Measurements from ENCODE around the gene IFNA4.
"Not testable (repeated sequence)": the region's sequence is repeated elsewhere in the genome, so short reads cannot be mapped to it uniquely, and the experiment has no call there.

The IFNA4 gene

DNA sequence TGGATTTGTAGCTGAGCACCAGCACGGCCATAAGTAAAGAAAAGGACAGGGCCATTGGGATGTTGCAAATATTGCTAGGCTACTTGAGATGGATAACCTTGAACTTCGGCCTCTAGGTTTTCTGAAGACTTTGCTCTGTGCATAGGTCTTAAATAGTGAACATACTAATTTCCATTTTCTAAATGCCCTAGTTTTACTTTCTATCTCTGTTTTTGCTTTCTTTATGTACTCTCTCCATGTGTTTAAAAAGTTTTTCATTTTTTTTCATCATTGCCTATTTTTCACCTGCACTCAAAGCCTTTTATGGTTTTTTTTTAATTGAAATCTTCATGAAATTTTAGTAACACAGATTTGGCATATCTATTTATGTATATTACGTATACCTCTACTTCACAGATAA is 19.7 kb upstream of the IFNA4 start, which contains the start of gene IFNA10:
IFNA10 (minus strand) TSS at position 101 of the 400 bp plus-strand sequence; CDS start at position 55, 46 bp downstream.
- not testable (repeated sequence) for H3K36me3 ChIP-seq (ENCODE audit: control insufficient read depth, insufficient read depth, low read length); H3K4me1 ChIP-seq (ENCODE audit: control insufficient read depth, insufficient read depth, low read length); H3K4me3 ChIP-seq (ENCODE audit: low read depth, low read length); H3K27me3 ChIP-seq (ENCODE audit: control insufficient read depth, insufficient read depth, low read length); H3K9ac ChIP-seq (ENCODE audit: low read depth, low read length); H3K9me3 ChIP-seq (ENCODE audit: control insufficient read depth, insufficient read depth, low read length)

- H3K36me3 ChIP-seq (ENCODE audit: control insufficient read depth, insufficient read depth, low read length) = no peaks in the 10 kb centered on the region
- no peak overlapping the region for H3K4me3 ChIP-seq (ENCODE audit: low read depth, low read length)
- H3K9ac ChIP-seq (ENCODE audit: low read depth, low read length) = no peak overlapping the region
- H3K27me3 ChIP-seq (ENCODE audit: control insufficient read depth, insufficient read depth, low read length) = no peaks in the 10 kb centered on the region
- no peaks in the 10 kb centered on the region for H3K4me1 ChIP-seq (ENCODE audit: control insufficient read depth, insufficient read depth, low read length)
- H3K9me3 ChIP-seq (ENCODE audit: control insufficient read depth, insufficient read depth, low read length) = no peaks in the 10 kb centered on the region
These were observed 17.8 kb upstream of the IFNA4 start for GRCh38 chr9:21205204-21205603.

DNA sequence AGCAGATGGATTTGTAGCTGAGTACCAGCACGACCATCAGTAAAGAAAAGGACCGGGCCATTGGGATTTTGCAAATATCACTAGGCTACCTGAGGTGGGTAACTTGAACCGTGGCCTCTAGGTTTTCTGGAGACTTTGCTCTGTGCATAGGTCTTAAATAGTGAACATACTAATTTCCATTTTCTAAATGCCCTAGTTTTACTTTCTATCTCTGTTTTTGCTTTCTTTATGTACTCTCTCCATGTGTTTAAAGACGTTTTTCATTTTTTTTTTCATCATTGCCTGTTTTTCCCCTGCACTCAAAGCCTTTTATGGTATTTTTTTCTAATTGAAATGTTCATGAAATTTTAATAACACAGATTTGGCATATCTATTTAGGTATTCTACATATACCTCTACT is 14.7 kb upstream of the IFNA4 start, which contains the start of gene IFNA7:
IFNA7 (minus strand) TSS at position 101 of the 400 bp plus-strand sequence; CDS start at position 61, 40 bp downstream.
- not testable (repeated sequence) for H3K36me3 ChIP-seq (ENCODE audit: control insufficient read depth, insufficient read depth, low read length); H3K4me1 ChIP-seq (ENCODE audit: control insufficient read depth, insufficient read depth, low read length); H3K4me3 ChIP-seq (ENCODE audit: low read depth, low read length); H3K27me3 ChIP-seq (ENCODE audit: control insufficient read depth, insufficient read depth, low read length); H3K9me3 ChIP-seq (ENCODE audit: control insufficient read depth, insufficient read depth, low read length); H3K9ac ChIP-seq (ENCODE audit: low read depth, low read length)

- not testable (repeated sequence) for H3K4me3 ChIP-seq (ENCODE audit: low read depth, low read length); H3K9ac ChIP-seq (ENCODE audit: low read depth, low read length); H3K9me3 ChIP-seq (ENCODE audit: control insufficient read depth, insufficient read depth, low read length); H3K36me3 ChIP-seq (ENCODE audit: control insufficient read depth, insufficient read depth, low read length); H3K4me1 ChIP-seq (ENCODE audit: control insufficient read depth, insufficient read depth, low read length); H3K27me3 ChIP-seq (ENCODE audit: control insufficient read depth, insufficient read depth, low read length)
These were observed 7.7 kb upstream of the IFNA4 start for GRCh38 chr9:21194867-21195776.

DNA sequence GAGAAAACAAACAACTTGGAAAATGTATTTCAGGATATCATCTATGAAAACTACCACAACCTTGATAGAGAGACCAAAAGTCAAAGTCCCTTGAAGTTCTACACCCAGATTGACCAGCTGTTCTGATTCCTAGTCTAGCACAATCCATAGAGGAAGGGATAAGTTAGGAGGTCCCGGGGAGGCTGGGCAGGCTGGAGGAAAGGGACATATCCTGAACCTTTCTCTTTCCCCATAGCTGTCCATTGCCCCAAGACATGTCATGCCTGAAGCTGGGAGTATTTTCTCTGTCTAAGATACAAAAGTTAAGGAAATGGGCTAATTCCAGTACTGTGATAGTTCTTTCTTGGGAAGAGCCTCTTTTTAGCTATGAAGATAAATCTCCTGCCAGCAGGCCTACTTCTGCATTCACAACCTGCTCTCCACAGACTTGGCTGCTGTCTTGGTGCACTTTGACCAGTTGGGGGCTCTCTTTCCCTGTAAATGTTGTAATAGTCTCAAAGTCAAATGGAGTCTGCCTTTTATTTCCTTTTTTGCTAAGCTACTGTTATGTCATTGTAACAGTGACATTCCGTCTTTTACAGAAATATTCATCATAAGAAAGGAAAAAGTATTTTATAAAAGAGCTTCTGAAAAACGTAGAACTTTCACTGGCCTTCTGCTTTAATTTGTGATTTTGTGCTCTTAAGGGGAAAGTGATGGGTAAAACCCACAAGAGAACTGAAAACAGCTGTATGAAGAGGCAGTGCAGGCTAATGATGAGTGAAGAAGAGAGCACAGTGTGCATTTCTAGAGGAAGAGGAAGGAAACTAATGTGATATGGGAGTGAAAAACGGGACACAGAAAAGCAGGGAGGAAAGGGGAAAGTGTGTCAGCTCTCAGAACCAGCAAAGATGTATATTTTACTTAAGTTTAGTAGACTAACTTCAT is 4.3 kb downstream of the IFNA4 start:
- H3K9ac ChIP-seq (ENCODE audit: low read depth, low read length); H3K36me3 ChIP-seq (ENCODE audit: control insufficient read depth, insufficient read depth, low read length); H3K9me3 ChIP-seq (ENCODE audit: control insufficient read depth, insufficient read depth, low read length); H3K4me1 ChIP-seq (ENCODE audit: control insufficient read depth, insufficient read depth, low read length); H3K4me3 ChIP-seq (ENCODE audit: low read depth, low read length); H3K27me3 ChIP-seq (ENCODE audit: control insufficient read depth, insufficient read depth, low read length): not testable (repeated sequence)

DNA sequence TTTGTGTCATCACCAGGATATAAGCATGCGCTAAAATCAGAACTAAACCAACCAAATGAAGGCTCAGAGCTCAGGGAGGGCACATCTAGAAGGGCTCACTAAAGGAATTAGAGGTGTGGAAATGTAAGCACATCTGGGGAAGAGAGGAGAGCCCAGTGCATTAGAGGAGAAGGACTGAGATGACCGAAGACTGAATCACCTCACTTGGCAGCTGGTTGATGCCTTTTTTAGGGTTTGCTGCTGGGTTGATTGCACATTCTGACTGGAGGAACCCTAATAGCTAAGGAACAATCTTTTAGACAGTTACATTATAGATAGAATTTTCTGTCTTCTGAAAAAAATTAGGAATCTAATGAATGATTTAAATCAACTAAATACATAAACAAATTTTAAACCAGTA is 12.7 kb downstream of the IFNA4 start:
- H3K36me3 ChIP-seq (ENCODE audit: control insufficient read depth, insufficient read depth, low read length) = no peaks in the 10 kb centered on the region
- H3K27me3 ChIP-seq (ENCODE audit: control insufficient read depth, insufficient read depth, low read length) = no peaks in the 10 kb centered on the region
- no peaks in the 10 kb centered on the region for H3K4me1 ChIP-seq (ENCODE audit: control insufficient read depth, insufficient read depth, low read length)
- no peaks in the 10 kb centered on the region for H3K9me3 ChIP-seq (ENCODE audit: control insufficient read depth, insufficient read depth, low read length)
- H3K4me3 ChIP-seq (ENCODE audit: low read depth, low read length) = no peak overlapping the region
- H3K9ac ChIP-seq (ENCODE audit: low read depth, low read length) = no peak overlapping the region

DNA sequence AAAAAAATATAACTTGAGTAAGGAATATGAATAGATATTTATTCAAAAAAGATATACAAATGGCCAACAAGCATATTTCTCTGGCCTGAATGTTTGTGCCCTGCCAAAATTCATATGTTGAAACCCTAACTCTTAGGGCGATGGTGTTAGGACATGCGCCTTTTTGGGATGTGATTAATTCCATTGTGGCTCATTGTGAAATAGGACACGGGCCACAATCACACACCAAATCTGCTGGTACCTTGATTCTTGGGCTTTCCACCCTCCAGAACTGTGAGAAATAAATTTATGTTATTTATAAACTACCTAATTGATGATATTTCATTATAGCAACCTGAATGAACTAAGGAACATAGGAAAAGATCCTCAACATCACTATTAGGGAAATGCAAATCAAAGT is 15.2 kb downstream of the IFNA4 start:
- H3K9ac ChIP-seq (ENCODE audit: low read depth, low read length) = no peak overlapping the region
- H3K9me3 ChIP-seq (ENCODE audit: control insufficient read depth, insufficient read depth, low read length) = no peaks in the 10 kb centered on the region
- no peak overlapping the region for H3K4me3 ChIP-seq (ENCODE audit: low read depth, low read length)
- no peaks in the 10 kb centered on the region for H3K4me1 ChIP-seq (ENCODE audit: control insufficient read depth, insufficient read depth, low read length)
- no peaks in the 10 kb centered on the region for H3K36me3 ChIP-seq (ENCODE audit: control insufficient read depth, insufficient read depth, low read length)
- H3K27me3 ChIP-seq (ENCODE audit: control insufficient read depth, insufficient read depth, low read length) = no peaks in the 10 kb centered on the region

GRCh38 chr9:21171351-21171750 is 16.0 kb downstream of the IFNA4 start:
- Histone ChIP-seq H3K4me3 (ENCODE audit: low read depth, low read length) (no peak overlapping the region), H3K36me3 (ENCODE audit: control insufficient read depth, insufficient read depth, low read length) (no peaks in the 10 kb centered on the region), H3K27me3 (ENCODE audit: control insufficient read depth, insufficient read depth, low read length) (no peaks in the 10 kb centered on the region)

GRCh38 chr9:21166560-21166959 is 20.8 kb downstream of the IFNA4 start, which contains the start of gene IFNA21:
TSS of gene IFNA21 (minus strand) at chr9:21166660. CDS start at chr9:21166612, 48 bp downstream.
- not testable (repeated sequence) for H3K27me3 ChIP-seq (ENCODE audit: control insufficient read depth, insufficient read depth, low read length); H3K4me3 ChIP-seq (ENCODE audit: low read depth, low read length); H3K9ac ChIP-seq (ENCODE audit: low read depth, low read length); H3K36me3 ChIP-seq (ENCODE audit: control insufficient read depth, insufficient read depth, low read length); H3K9me3 ChIP-seq (ENCODE audit: control insufficient read depth, insufficient read depth, low read length); H3K4me1 ChIP-seq (ENCODE audit: control insufficient read depth, insufficient read depth, low read length)

More at GRCh38 chr9:21171351-21171750, 16.0 kb downstream of the IFNA4 start:
- Histone ChIP-seq H3K9ac (ENCODE audit: low read depth, low read length) (no peak overlapping the region), H3K9me3 (ENCODE audit: control insufficient read depth, insufficient read depth, low read length) (no peaks in the 10 kb centered on the region), H3K4me1 (ENCODE audit: control insufficient read depth, insufficient read depth, low read length) (no peaks in the 10 kb centered on the region)

GRCh38 chr9:21165516-21165915 is 21.9 kb downstream of the IFNA4 start:
- Histone ChIP-seq H3K36me3 (ENCODE audit: control insufficient read depth, insufficient read depth, low read length) (no peaks in the 10 kb centered on the region), H3K9ac (ENCODE audit: low read depth, low read length) (no peak overlapping the region), H3K4me3 (ENCODE audit: low read depth, low read length) (no peak overlapping the region), H3K27me3 (ENCODE audit: control insufficient read depth, insufficient read depth, low read length) (no peaks in the 10 kb centered on the region), H3K9me3 (ENCODE audit: control insufficient read depth, insufficient read depth, low read length) (no peaks in the 10 kb centered on the region), H3K4me1 (ENCODE audit: control insufficient read depth, insufficient read depth, low read length) (no peaks in the 10 kb centered on the region)

GRCh38 chr9:21160178-21160577 is 27.2 kb downstream of the IFNA4 start:
- Histone ChIP-seq H3K9me3 (ENCODE audit: control insufficient read depth, insufficient read depth, low read length) (no peaks in the 10 kb centered on the region), H3K4me1 (ENCODE audit: control insufficient read depth, insufficient read depth, low read length) (no peaks in the 10 kb centered on the region), H3K27me3 (ENCODE audit: control insufficient read depth, insufficient read depth, low read length) (no peaks in the 10 kb centered on the region), H3K4me3 (ENCODE audit: low read depth, low read length) (no peak overlapping the region), H3K9ac (ENCODE audit: low read depth, low read length) (no peak overlapping the region), H3K36me3 (ENCODE audit: control insufficient read depth, insufficient read depth, low read length) (no peaks in the 10 kb centered on the region)

Data from iPS-15b (cell line).